A549 (cell line): Measurements from ENCODE around the gene TGIF1.

ENCODE experiments used
- TF ChIP-seq, protein P1 (sequence below): fragments of >200 bp; sonication (Bioruptor Twin); formaldehyde crosslinking; IDR thresholded peaks from 3 replicates; pipeline ENCODE4 v1.5.1; 2016
- TF ChIP-seq, protein P2 (sequence below): fragments of 200-600 bp; sonication (generic); IDR thresholded peaks from 2 replicates; pipeline ENCODE4 v1.6.1; 2016; ENCODE audit warnings: antibody characterized with exemption, mild to moderate bottlenecking, moderate library complexity

DNA sequence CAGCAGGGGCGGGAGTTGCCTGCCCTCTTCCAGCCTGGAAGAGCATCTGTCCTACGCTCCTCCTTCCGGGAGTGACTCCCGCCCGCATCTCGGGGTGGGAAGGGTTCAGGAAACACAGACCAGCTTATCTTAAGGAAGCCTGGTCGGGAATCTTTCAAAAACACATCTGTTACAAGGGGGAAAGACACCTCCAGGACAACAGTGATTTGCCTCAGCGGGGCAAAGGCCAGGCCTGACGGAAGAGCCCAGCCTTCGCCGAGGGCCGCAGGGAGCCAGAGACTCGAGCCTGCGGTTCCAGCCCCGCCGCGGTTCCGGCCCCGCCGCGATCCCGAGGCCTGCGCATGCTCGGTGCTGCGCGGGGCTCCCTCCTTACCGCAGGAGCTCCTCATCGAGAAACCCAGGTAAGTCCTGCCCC lies 38.1 kb upstream of the TGIF1 start:
- TF ChIP-seq, protein P1, sequence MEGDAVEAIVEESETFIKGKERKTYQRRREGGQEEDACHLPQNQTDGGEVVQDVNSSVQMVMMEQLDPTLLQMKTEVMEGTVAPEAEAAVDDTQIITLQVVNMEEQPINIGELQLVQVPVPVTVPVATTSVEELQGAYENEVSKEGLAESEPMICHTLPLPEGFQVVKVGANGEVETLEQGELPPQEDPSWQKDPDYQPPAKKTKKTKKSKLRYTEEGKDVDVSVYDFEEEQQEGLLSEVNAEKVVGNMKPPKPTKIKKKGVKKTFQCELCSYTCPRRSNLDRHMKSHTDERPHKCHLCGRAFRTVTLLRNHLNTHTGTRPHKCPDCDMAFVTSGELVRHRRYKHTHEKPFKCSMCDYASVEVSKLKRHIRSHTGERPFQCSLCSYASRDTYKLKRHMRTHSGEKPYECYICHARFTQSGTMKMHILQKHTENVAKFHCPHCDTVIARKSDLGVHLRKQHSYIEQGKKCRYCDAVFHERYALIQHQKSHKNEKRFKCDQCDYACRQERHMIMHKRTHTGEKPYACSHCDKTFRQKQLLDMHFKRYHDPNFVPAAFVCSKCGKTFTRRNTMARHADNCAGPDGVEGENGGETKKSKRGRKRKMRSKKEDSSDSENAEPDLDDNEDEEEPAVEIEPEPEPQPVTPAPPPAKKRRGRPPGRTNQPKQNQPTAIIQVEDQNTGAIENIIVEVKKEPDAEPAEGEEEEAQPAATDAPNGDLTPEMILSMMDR = no peak
- TF ChIP-seq, protein P2, sequence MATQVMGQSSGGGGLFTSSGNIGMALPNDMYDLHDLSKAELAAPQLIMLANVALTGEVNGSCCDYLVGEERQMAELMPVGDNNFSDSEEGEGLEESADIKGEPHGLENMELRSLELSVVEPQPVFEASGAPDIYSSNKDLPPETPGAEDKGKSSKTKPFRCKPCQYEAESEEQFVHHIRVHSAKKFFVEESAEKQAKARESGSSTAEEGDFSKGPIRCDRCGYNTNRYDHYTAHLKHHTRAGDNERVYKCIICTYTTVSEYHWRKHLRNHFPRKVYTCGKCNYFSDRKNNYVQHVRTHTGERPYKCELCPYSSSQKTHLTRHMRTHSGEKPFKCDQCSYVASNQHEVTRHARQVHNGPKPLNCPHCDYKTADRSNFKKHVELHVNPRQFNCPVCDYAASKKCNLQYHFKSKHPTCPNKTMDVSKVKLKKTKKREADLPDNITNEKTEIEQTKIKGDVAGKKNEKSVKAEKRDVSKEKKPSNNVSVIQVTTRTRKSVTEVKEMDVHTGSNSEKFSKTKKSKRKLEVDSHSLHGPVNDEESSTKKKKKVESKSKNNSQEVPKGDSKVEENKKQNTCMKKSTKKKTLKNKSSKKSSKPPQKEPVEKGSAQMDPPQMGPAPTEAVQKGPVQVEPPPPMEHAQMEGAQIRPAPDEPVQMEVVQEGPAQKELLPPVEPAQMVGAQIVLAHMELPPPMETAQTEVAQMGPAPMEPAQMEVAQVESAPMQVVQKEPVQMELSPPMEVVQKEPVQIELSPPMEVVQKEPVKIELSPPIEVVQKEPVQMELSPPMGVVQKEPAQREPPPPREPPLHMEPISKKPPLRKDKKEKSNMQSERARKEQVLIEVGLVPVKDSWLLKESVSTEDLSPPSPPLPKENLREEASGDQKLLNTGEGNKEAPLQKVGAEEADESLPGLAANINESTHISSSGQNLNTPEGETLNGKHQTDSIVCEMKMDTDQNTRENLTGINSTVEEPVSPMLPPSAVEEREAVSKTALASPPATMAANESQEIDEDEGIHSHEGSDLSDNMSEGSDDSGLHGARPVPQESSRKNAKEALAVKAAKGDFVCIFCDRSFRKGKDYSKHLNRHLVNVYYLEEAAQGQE = no peak
